Panc1 (cell line): Measurements from ENCODE around the gene MYLK2.

Experiments used
- CTCF ChIP-seq: fragments of 450-650 bp; IDR thresholded peaks from 2 replicates; pipeline ENCODE4 v1.5.1; 2017; ENCODE audit warnings: mild to moderate bottlenecking
- POLR2AphosphoS5 ChIP-seq: IDR thresholded peaks from 2 replicates; pipeline ENCODE4 v1.6.1; 2012; ENCODE audit warnings: mild to moderate bottlenecking, low read depth, low read length, moderate library complexity
- TCF7L2 ChIP-seq: IDR thresholded peaks from 2 replicates; pipeline ENCODE4 v1.6.1; 2011; ENCODE audit warnings: mild to moderate bottlenecking, low read depth, low read length, inconsistent platforms

- no peak for TF ChIP-seq TCF7L2
- TF ChIP-seq POLR2AphosphoS5, result no peak
- no peak for TF ChIP-seq CTCF
Measured at GRCh38 chr20:31848088-31848999, 29.2 kb downstream of the MYLK2 start.
